ENCODE results near the gene TLCD4. TPM values are rescaled to one million over a fixed set of nuclear protein-coding genes. Genes with fewer than 3 reads are reported as not detected.

The TLCD4 gene
- total and polyA plus RNA-seq, 2 of the 13 experiments (the other 11 are each of a cell fraction or from before 2014, with no cell fraction given), result 4.7 to 14.5 TPM

GRCh38 chr1:95122151-95122697 lies 5.1 kb downstream of the TLCD4 start (continued):
- TF ChIP-seq ZNF839 (CRISPR knock-in tag; IDR thresholded peaks at IDR 0.05; ENCODE audit: borderline replicate concordance) (no peak), IRF9 (CRISPR knock-in tag; IDR thresholded peaks at IDR 0.05; ENCODE audit: borderline replicate concordance) (0 out of 2 replicates have a peak, but pooled peaks have one; percentile 50), ZMYM2 (CRISPR knock-in tag; IDR thresholded peaks at IDR 0.05) (peak; percentile 99), TSC22D2 (CRISPR knock-in tag; IDR thresholded peaks at IDR 0.05; ENCODE audit: borderline replicate concordance) (no peak; the same call in 1 of the 2 replicates), SALL2 (CRISPR knock-in tag; IDR thresholded peaks at IDR 0.05) (peak; percentile 76; the same call in 1 of the 2 replicates), MAZ (IDR thresholded peaks at IDR 0.05; ENCODE audit: borderline replicate concordance, low read depth, low read length) (peak; percentile 47; the same call in 1 of the 2 replicates), MAZ (CRISPR knock-in tag; IDR thresholded peaks at IDR 0.05; ENCODE audit: low read depth) (no peak), ZNF740 (CRISPR knock-in tag; IDR thresholded peaks at IDR 0.05) (no peak), NR2F1 (CRISPR knock-in tag; IDR thresholded peaks at IDR 0.05) (peak; percentile 95 to 97), THAP11 (CRISPR knock-in tag; IDR thresholded peaks at IDR 0.05) (peak; percentile 80), ZNF10 (CRISPR knock-in tag; IDR thresholded peaks at IDR 0.05; ENCODE audit: borderline replicate concordance, low read depth) (no peak), ZNF513 (CRISPR knock-in tag; conservative IDR thresholded peaks at IDR 0.05) (no peak), PITX1 (CRISPR knock-in tag; IDR thresholded peaks at IDR 0.05) (peak; percentile 94), ZNF510 (CRISPR knock-in tag; IDR thresholded peaks at IDR 0.05; ENCODE audit: low read depth) (no peak), PHF8 (CRISPR knock-in tag; IDR thresholded peaks at IDR 0.05) (peak; percentile 21; the same call in 1 of the 2 replicates), JUND (CRISPR knock-in tag; IDR thresholded peaks at IDR 0.05) (no peak), RFX1 (IDR thresholded peaks at IDR 0.05) (peak; percentile 83), NKX3-1 (CRISPR knock-in tag; IDR thresholded peaks at IDR 0.05) (no peak), ATF4 (CRISPR knock-in tag; IDR thresholded peaks at IDR 0.05) (peak in 1 of 2 experiments; percentile 80; a peak in 2 of 4 replicates), REPIN1 (CRISPR knock-in tag; IDR thresholded peaks at IDR 0.05; ENCODE audit: borderline replicate concordance, low read depth) (peak; percentile 79), ERF (CRISPR knock-in tag; IDR thresholded peaks at IDR 0.05) (peak; percentile 87), SMAD1 (CRISPR knock-in tag; IDR thresholded peaks at IDR 0.05; ENCODE audit: borderline replicate concordance, low read depth) (peak; percentile 45; the same call in 1 of the 2 replicates), TFDP1 (CRISPR knock-in tag; IDR thresholded peaks at IDR 0.05; ENCODE audit: borderline replicate concordance) (no peak), FOXA3 (CRISPR knock-in tag; IDR thresholded peaks at IDR 0.05) (peak; percentile 92), NFIB (CRISPR knock-in tag; IDR thresholded peaks at IDR 0.05; ENCODE audit: borderline replicate concordance) (no peak), SNAI1 (CRISPR knock-in tag; IDR thresholded peaks at IDR 0.05; ENCODE audit: borderline replicate concordance) (0 out of 2 replicates have a peak, but pooled peaks have one; percentile 41)
